HG03103 (cell line): ENCODE measurements around the gene CPNE4.
A peak's percentile ranks its signal among the peaks of the same experiment; 100 is the strongest.

Experiments used
- ATAC-seq: cut with Tn5 transposase; IDR thresholded peaks from one replicate; pipeline ENCODE4 v1.9.1; 2021; ENCODE audit warnings: low read depth; ENCODE audit not compliant: unreplicated experiment

CPNE4 gene

DNA sequence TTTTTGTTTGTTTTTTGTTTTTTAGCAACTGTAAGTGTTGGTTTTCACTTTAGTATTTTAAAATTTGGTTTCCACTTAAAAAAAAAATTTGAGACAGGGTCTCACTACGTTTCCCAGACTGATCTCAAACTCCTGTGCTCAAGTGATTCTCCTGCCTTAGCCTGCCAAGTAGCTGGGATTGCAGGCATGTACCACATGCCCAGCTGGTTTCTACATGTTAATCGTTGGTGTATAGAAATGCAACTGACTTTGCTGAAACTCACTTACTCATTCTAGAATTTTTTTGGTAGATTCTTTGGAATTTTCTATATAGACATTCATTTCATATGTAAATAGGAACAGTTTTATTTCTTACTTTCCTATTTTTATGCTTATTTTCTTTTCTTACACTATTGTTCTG is 287.3 kb downstream of the CPNE4 start:
- ATAC-seq: no peak

DNA sequence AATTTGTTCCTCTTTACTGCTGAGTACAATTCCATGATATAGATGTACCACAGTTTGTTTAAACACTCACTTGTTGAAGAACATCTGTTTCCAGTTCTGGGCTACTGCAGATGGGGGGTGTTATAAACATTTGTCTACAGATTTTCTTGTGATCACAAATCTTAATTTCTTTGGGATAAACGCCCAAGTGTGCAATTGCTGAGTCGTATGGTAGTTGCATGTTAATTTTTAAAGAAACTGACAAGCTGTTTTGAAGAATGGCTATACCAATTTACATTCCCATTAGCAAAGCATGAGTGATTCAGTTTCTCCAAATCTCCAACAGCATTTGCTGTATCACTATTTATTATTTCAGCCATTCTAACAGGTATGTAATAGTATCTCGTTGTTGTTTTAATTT is 290.0 kb downstream of the CPNE4 start:
- no peak for ATAC-seq

DNA sequence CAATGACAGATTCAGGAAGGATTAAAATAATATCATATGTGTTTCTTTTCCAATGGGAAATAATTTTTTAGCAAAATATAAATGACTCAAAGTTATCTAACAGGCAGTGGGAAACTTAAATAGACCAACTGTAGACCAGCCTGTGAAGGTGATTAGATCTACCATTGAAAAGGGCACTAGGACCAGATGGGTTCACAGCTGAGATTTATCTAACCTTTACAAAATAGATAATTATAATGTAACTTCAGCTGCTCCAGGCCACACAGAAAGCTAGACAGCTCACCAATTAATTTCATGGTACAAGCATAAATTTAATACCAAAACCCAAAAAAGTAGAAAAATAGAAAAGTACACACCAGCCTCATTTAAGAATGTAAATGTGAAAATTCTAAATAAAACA is 291.7 kb downstream of the CPNE4 start:
- ATAC-seq: no peak

DNA sequence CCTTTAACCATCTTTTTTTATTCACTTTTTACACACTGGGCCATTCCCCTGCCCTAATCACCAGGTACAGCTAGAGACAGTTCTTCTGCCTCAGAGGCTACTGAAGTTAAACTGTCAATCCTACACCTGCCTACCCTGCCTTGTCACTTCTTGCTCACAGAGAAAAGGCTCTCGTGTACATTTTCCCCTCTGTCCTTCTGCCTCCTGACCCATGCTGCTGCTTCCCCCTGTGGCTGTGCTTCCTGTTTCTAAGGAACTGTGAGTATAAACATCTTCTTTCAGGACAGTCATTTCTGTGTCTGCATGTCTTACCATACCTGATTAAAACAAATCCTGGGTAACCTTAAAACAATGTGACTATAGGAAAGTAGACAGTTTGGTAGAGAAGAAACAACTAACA is 295.6 kb downstream of the CPNE4 start:
- no peak for ATAC-seq

DNA sequence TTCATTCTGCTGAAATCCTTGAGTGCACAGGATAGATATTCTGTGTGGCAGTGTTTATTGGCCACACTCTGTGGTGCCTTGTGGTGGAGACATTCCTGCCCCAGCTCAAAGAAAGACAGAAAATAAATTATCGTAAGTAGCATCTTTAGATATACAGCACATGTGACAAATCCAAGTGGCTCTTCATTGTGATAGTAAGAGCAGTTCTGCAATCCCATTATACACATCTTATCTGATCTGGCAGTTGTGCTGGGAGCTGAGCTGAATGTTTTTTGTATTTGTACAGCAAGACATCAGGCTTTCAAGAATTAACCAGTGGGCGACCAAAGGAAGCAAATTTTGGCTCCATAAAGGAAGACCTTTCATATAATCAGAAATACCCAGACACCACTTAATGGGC is 296.7 kb downstream of the CPNE4 start:
- no peak for ATAC-seq

DNA sequence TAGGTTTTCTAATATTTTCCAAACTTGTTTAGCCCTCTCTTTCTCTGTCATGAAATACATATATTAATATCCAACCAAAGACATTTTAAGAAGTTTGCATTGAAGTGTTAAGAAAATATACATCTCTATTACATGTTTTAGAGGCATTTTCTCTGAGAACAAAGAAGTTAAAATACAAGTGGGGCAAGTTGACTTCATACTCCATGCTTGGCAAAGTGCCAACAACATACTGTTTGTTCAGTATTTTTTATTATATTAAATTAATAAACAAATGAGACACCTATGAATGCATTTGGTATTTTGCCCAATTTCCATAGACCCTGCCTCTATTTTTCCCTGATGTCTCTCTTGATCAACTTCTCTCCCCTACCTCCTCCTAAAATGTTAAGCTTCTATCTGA is 299.3 kb downstream of the CPNE4 start:
- ATAC-seq: no peak

DNA sequence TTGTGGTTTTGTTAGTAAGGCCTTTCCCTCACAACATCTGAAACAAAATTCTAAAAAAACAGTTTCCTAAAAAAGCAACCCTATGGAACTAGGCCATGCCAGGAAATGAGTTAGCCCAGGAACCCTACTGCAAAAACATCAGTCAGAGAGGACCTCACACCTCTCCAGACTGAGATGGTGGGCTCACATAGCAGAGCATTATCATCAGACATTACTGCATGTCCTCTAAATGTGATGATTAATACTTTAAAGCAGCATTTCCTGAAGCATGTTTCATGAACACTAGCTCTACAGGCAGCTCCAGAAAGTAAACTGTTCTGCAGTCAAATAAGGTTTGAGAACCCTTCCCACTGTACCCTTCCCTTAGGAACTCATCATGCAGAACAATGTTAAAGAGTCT is 299.7 kb downstream of the CPNE4 start:
- ATAC-seq: no peak

DNA sequence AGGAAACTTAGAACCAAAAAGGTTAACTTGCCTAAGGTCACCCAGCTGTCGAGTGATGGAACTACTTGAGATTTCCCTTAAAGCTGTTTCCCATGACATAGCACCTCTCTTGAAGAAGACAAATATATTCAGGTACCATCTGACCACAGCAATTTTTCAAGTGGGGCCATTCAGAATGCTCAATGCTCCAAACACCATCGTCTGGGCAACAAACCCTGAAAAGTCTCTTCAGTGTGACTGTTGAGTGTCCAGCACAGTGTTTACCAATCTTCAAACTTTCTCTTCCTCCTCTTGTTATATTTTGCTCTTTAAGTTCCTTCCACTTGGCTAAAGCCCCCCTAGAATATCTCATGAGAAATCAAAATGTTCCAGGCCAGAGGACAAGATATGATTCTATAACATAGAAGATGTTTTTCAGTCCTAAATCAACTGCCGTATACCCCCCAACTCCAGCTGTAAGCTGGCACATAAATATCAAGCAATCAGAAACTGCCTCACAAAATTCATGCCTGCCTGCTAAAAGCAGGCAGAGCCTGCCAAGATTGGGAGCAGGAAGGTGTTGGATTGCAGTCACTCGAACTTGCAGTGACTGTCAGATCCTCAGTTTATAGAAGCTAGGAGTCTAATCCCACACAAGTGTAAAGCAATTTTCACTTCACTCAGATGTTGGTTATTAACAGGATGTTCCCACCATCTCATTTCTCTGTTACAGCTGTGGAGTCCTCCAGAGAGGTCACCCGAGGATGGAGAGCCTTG is 301.6 kb downstream of the CPNE4 start:
- no peak for ATAC-seq

DNA sequence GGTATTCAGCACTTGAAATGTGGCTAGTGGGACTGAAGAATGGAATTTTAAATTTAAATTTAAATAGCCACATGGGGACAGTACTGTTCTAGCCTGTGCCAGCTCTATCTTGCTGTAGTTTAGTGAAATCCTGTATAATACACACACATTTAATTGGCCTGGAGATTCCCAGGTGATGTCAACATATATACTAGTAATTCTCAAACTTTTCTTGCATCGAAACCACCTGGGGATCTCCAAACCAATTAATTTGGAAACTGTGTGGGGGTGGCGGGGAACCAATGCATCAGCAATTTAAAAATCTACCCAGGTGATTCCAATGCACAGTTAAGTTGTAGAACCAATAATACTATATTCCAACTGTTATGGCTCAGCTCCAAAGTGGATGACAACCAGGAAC is 303.1 kb downstream of the CPNE4 start:
- ATAC-seq: no peak

DNA sequence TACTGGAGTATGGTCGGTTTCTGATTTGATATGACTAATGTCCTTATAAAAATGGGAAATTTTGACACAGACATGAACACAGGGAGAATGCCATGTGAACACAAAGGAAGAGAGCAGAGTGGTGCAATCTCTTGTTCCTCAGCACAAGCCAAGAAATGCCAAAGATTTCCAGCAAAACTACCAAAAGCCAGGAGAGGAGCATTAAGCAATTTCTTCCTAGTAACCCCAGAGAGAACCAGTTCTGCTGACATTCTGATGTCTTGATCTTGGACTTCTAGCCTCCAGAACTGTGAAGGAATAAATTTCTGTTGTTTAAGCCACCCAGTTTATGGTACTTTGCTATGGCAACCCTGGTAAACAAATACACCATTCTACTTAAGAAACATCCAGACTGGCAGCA is 304.2 kb downstream of the CPNE4 start:
- ATAC-seq: no peak

DNA sequence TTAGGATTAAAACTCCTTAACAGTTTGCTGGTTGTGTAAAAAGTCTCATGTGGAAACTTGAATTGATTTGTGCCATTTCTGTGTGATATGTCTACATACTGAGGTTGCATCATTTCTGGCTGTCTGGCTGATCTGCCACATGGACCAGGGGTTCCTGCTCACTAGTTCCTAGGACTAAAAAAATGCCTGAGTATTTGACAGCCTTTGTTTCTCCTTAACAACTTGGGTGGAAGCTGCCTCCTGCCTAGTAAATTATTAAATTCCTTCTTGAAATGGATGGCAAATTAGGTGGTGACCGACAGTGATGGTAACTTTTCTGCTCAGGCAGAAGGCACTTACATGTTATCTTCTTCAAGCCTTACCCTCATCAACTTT is 305.2 kb downstream of the CPNE4 start:
- ATAC-seq: no peak

DNA sequence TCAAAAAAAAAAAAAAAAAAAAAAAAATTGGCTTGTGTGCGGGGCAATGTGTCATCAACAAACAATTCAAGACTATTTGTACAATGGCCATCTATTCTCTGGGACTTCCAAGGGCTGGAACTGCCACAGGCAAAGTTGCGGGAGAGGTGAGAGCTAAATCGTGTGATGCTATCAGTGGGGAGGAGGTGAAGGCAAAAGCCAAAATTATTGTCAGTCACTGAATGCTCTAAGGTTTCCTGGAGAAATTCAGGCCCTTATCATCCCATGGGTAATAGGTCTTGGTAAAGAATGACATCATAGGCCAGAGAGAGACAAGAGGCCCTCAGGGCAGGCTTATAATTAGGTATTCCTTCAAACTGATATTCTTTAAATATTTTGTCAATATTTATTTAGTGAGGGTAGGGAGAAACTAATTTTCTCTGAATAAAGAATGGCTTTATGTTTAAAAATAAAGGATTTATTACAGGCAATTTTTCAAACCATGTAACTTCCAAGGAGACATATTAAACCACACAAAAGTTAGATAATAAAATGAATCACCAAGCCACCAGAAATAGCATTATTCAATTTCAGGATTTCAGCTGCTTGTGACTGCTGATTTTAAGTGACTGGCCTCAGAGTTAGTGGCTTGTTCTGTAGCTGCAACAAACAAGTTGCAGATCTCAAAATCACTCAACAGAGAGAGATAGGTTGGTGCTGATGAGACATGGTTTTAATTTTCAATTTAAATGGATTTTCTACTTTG is 305.7 kb downstream of the CPNE4 start:
- no peak for ATAC-seq

DNA sequence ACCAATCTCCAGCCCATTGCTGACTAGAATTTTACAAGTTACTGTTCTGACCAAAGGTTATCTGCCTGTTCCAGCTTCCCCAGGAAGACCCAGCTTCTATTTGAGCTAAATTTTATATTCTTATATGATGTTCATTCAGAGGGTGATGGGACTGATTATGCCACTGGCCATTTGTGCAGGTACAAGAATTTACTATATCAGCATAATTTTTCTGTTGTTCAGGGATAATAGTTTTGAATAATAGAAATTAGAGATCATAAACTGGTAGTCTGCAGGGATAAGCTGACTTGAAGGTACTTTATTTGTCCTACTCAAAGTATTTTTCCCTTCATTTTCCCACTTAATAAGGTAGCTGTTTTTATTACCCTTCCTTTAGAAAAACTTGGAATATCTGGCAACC is 309.4 kb downstream of the CPNE4 start:
- no peak for ATAC-seq

DNA sequence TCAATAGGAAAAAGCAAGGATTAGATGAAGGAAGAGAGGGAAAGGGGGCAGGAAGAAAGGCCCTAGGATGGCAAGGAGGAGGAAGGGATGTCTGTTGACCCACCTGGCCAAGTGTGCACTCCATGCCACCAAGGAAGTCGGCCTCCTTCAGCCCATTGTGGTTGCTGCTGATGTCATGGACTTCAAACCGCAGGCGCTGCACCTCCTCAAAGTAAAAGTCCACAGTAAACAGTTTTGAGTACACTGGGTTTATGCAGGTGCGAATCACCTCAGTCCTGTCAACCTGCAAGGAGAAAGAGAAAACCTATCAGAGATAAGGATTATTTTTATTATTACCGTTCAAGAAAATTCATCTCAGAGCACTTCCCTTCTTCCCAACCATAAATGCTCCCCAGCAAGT is 311.5 kb downstream of the CPNE4 start:
- no peak for ATAC-seq

DNA sequence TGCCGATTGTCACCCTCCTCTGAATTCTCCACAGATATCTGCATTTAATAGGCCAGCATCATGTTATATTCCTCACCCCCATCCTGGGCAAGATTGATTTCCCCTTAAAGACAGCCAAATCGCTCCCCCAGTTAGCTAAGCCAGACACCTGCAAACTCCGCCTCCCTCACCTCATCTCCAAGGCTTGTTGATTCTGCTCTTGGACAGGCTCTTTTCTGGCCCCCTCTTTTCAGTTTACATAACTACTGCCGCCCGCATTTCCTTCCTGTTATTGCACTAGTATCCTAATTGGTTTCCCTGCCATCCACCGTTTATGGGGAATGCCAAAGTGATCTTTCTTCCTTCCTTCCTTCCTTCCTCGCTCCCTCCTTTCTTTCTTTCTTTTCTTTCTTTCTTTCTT is 317.3 kb downstream of the CPNE4 start:
- ATAC-seq: no peak

DNA sequence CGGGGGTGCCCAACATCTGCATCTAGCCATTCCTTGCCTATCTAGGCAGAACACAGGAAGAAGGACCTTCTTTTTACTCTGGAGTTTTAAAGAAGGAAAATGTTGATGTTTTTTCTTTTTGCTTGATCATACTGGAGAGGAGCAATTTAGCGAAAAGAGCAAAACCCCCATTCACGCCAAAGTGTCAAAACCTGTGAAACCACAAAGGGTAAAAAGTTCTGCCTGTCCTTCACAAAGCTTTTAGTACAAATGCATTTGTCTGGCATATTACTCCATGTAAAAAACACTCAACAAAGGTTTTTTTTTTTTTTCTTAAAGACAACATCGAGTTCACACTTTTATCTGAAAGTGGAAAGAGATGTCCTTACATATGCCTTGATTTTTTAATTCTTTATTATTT is 317.9 kb downstream of the CPNE4 start:
- ATAC-seq: no peak

DNA sequence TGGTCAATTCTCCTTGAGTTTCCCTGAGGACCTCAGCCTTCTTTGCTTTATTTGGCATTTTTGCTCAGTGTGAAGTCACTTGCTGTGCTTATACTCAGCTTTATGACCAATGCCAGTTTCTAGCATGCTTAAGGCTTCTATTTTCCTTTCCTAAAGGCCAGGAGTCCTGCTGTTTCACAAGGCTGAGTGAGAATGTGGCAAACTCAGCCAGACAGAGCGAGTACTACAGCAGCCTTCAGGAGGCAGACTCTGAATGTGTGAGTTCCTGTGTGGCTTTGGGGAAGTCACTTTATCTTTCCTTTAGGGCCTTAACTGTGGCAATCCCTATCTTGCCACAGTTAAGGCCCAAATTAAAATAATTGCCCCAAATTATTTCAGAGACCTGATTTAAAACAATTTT is 318.8 kb downstream of the CPNE4 start:
- ATAC-seq: no peak

DNA sequence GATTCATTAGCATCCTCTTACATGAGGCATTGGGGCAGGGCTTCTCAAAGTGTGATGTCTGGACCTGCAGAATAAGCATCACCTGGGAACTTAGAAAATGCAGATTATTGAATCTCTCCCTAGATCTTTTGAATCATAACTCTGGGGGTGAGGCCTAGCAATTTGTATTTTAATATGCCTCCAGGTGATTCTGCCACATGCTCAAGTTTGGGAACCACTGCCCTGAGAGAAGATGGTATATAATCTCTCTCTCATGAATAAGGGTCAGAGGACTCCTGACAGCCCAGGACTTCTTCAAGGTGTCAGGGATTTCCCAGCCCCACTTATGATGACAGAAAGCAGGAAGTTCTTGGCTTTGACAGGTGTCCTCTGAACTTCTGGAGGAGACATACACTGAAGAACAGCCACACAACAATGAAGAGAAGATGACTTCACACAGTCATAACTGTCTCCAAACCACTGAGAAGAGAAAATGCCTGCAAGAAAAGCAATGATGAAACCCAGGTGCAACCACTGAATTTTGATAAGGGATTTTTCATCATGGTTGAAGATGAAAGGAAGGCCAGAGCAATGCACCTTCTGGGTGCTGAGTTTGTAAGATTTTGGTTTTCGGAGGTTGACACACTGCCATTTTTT is 320.1 kb downstream of the CPNE4 start:
- peak; percentile 81 for ATAC-seq

DNA sequence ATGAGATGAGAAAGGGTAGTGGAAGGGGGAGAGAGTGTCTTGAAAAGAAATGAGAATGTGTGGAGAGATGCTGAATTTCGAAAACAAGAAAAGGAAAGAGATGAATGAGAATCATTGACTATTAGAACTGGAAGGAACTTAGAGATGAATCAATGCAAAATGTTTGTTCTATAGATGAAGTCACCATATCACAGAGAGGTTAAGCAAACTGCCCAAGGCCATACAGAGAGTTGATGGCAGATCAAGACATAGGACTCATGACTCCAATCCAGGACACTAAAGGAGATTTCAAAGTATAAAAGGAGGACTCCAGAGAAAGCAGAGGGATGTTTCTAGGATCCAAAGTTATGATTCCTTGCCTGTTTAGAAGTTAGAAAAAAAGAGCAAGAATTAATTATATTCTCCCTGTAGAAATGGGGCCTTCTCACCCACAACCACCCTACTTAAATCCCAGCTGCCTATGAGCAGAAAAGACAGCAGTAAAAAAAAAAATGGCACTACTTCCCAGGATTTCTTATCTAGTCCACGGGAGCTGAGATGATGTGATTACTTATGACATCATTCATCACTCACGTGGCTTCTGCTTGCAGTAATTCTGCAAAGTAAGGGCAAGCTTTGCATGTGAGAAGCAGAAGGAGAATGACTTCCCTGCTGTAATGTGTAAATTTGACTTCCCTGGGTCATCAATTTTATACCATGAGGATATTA is 321.2 kb downstream of the CPNE4 start:
- no peak for ATAC-seq

DNA sequence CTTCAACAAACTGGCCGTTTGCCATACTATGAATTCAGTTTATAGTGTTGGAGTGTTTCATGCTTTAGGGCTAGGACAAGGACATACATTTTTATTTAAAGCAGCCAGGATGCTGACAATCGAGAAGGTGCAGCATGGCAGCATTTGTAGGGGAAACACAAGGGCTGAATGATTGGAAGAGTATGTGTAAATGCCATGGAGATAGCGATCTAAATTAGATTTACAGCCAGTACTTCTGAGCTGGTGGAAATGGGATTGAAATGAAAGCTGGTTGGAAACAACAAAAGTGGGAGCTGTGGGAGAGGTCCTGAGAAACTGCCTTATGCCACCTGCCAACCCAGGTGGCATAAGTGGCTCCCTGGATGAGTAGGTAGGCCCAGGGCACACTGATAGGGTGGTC is 322.2 kb downstream of the CPNE4 start:
- ATAC-seq: no peak

DNA sequence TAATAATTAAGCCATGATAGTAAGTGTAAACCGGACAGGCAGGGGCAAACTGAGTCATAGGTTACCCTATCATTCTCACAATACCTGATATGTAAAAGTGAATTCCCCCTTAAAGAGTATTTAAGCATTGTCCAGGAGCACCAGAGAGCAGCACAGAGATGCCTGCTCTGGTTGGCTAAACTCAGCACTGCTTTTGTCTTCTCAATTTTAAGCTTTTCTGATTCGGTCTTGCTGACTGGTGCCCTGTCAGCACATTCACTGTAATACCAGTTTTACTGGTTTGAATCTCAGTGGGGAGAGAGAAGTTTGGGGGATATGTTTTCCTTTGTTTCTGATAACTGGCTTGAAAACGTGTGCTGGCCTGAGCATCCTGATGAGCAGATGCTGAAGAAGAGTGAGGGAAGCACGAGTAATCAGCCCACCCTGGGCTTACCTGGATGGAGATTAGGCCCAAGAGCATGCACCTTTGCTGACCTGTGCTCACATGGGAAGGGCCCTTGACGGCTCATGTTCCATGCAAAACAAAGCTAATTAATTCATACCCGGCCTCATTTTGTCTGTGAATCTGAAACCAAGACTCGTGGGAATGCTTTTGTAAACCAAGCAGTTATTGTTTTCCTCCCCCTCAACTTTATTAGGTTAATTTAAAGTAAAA is 323.6 kb downstream of the CPNE4 start:
- ATAC-seq: no peak
